HepG2 (cell line): ENCODE data around the gene SGMS1. TPM values are rescaled to one million over a fixed set of nuclear protein-coding genes. Genes with fewer than 3 reads are reported as not detected.

Source experiments
- ESRRA ChIP-seq: sonication (generic); formaldehyde crosslinking; IDR thresholded peaks from 2 replicates; pipeline ENCODE4 v1.5.1; 2020; ENCODE audit warnings: mild to moderate bottlenecking, low read depth, missing genetic modification reagents
- HMGA1 ChIP-seq: sonication (generic); formaldehyde crosslinking; conservative IDR thresholded peaks from 2 replicates; pipeline ENCODE4 v1.4.0; 2020; ENCODE audit warnings: missing genetic modification reagents
- IRX3 ChIP-seq: sonication (generic); formaldehyde crosslinking; IDR thresholded peaks from 2 replicates; pipeline ENCODE4 v1.8.1; 2023; ENCODE audit warnings: mild to moderate bottlenecking, low read depth, missing genetic modification reagents, borderline replicate concordance
- MBD4 ChIP-seq: IDR thresholded peaks from 2 replicates; pipeline ENCODE4 v1.6.1; 2012; ENCODE audit warnings: low read length, inconsistent platforms, borderline replicate concordance
- MTF2 ChIP-seq: sonication (generic); formaldehyde crosslinking; IDR thresholded peaks from 2 replicates; pipeline ENCODE4 v1.5.0; 2020; ENCODE audit warnings: missing genetic modification reagents, borderline replicate concordance
- PCBP1 ChIP-seq: fragments of 200-400 bp; formaldehyde crosslinking; IDR thresholded peaks from 2 replicates; pipeline ENCODE4 v1.6.1; 2017; ENCODE audit warnings: mild to moderate bottlenecking, low read depth, low read length, borderline replicate concordance
- RELA ChIP-seq: sonication (generic); formaldehyde crosslinking; IDR thresholded peaks from 2 replicates; pipeline ENCODE4 v1.4.0; 2020; ENCODE audit warnings: missing genetic modification reagents
- SOX6 ChIP-seq, 2 experiments: fragments of 450-650 bp in 1 of 2; sonication (generic) in 1 of 2; formaldehyde crosslinking in 1 of 2; IDR thresholded peaks; 2 replicates each; pipeline versions ENCODE4 v1.4.0 to v1.6.1; 2017 to 2020; ENCODE audit warnings: antibody characterized with exemption in 1 of 2, mild to moderate bottlenecking in 1 of 2, missing genetic modification reagents in 1 of 2
- ZFP37 ChIP-seq: sonication (generic); formaldehyde crosslinking; IDR thresholded peaks from 2 replicates; pipeline ENCODE4 v1.4.0; 2020; ENCODE audit warnings: missing genetic modification reagents, borderline replicate concordance
- ZNF207 ChIP-seq: fragments of 450-650 bp; IDR thresholded peaks from 2 replicates; pipeline ENCODE4 v1.6.1; 2016; ENCODE audit warnings: antibody characterized with exemption, borderline replicate concordance
- ZNF34 ChIP-seq: sonication (generic); formaldehyde crosslinking; IDR thresholded peaks from 2 replicates; pipeline ENCODE4 v1.4.0; 2020; ENCODE audit warnings: mild to moderate bottlenecking, missing genetic modification reagents, borderline replicate concordance
- ZNF567 ChIP-seq: sonication (generic); formaldehyde crosslinking; IDR thresholded peaks from 2 replicates; pipeline ENCODE4 v1.8.1; 2023; ENCODE audit warnings: mild to moderate bottlenecking, missing genetic modification reagents, borderline replicate concordance
- ZSCAN9 ChIP-seq: IDR thresholded peaks from 2 replicates; pipeline ENCODE4 v1.6.1; 2016; ENCODE audit warnings: borderline replicate concordance
- polyA plus RNA-seq, 8 experiments: library from polyadenylated mRNA; depleted of rRNA in 3 of 8; stranded (reverse) in 7 of 8; unstranded in 1 of 8; fragments of >200 nt; fragmentation: Illumina TruSeq in 4 of 8; extraction: Trizol in 4 of 8; gene quantifications; 2 replicates each; pipeline versions ENCODE4 v1.2.1 to v1.2.3, GENCODE V29; 2011 to 2016; ENCODE audit warnings: low read depth in 4 of 8, missing spikeins in 1 of 8, mixed read lengths in 1 of 8; ENCODE audit not compliant: insufficient read depth in 1 of 8
- total RNA-seq, 5 experiments: library from RNA; depleted of rRNA; stranded (reverse); fragments of >200 nt; fragmentation: Illumina TruSeq; extraction: Trizol; gene quantifications; 2 replicates each; pipeline ENCODE4 v1.2.3, GENCODE V29; 2016; ENCODE audit warnings: low read depth in 1 of 5
- TF ChIP-seq, protein P1 (sequence below): sonication (generic); formaldehyde crosslinking; conservative IDR thresholded peaks from 2 replicates; pipeline ENCODE4 v1.4.0; 2020; ENCODE audit warnings: missing genetic modification reagents
- TF ChIP-seq, protein P2 (sequence below): sonication (generic); formaldehyde crosslinking; IDR thresholded peaks from 2 replicates; pipeline ENCODE4 v1.9.0; 2021; ENCODE audit warnings: missing genetic modification reagents, borderline replicate concordance
- TF ChIP-seq, protein P3 (sequence below): conservative IDR thresholded peaks from 2 replicates; pipeline ENCODE4 v1.6.1; 2018; ENCODE audit warnings: missing genetic modification reagents
- TF ChIP-seq, protein P4 (sequence below): sonication (generic); formaldehyde crosslinking; IDR thresholded peaks from 2 replicates; pipeline ENCODE4 v1.4.0; 2020; ENCODE audit warnings: mild to moderate bottlenecking, missing genetic modification reagents
- TF ChIP-seq, protein P5 (sequence below): sonication (generic); formaldehyde crosslinking; IDR thresholded peaks from 2 replicates; pipeline ENCODE4 v1.8.1; 2022; ENCODE audit warnings: low read depth, mild to moderate bottlenecking, missing genetic modification reagents
- TF ChIP-seq, protein P6 (sequence below), 2 experiments: fragments of 450-650 bp in 1 of 2; sonication (generic) in 1 of 2; formaldehyde crosslinking; IDR thresholded peaks; 2 replicates each; pipeline versions ENCODE4 v1.5.0 to v1.8.0; 2020 to 2022; ENCODE audit warnings: mild to moderate bottlenecking in 1 of 2, missing genetic modification reagents in 1 of 2

SGMS1 gene
- total and polyA plus RNA-seq, 2 of the 13 experiments (the other 11 are each of a cell fraction or from before 2014, with no cell fraction given), result 6.5 to 15.1 TPM

DNA sequence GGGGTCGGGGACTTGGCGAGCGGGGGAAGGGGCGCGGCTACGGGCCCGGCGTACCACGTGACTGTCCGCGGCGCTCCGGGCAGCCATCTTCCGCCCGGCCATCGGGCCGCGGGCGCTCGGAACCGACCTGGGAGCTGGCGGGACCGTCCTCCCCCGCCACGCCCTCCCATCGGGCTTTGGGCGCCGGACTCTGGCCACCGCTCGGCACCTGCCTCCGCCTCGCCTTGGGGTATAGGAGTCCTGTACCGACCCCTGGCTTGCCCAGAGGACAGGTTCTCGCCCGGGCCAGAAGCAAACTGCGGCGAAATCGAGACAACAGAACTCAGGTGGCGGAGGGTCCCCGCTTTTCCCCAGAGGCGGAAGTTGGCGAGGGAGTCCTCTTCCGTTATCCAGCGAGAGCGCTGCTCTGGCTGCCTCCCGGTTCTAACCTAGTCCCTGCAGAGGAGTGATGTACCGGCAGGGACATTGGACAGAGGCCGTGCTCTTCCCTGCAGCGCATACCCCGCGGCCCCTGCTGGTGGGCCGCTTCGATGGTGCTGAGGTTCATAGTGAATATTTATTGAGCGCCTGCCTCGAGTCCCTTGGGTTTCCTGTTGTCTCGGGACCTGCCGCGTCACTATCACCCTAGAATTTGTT lies 1.2 kb upstream of the SGMS1 start (continued):
- TF ChIP-seq, protein P1, sequence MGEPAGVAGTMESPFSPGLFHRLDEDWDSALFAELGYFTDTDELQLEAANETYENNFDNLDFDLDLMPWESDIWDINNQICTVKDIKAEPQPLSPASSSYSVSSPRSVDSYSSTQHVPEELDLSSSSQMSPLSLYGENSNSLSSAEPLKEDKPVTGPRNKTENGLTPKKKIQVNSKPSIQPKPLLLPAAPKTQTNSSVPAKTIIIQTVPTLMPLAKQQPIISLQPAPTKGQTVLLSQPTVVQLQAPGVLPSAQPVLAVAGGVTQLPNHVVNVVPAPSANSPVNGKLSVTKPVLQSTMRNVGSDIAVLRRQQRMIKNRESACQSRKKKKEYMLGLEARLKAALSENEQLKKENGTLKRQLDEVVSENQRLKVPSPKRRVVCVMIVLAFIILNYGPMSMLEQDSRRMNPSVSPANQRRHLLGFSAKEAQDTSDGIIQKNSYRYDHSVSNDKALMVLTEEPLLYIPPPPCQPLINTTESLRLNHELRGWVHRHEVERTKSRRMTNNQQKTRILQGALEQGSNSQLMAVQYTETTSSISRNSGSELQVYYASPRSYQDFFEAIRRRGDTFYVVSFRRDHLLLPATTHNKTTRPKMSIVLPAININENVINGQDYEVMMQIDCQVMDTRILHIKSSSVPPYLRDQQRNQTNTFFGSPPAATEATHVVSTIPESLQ (CRISPR knock-in tag), result no peak
- TF ChIP-seq PCBP1 (0 out of 2 replicates have a peak, but pooled peaks have one; percentile 24), SOX6 (IDR thresholded peaks at IDR 0.05) (no peak), SOX6 (CRISPR knock-in tag; IDR thresholded peaks at IDR 0.05) (no peak; the same call in 1 of the 2 replicates), MBD4 (no peak), ZNF34 (no peak), ZNF207 (no peak), ESRRA (CRISPR knock-in tag) (no peak), ZSCAN9 (CRISPR knock-in tag) (peak; percentile 45; the same call in 1 of the 2 replicates), RELA (no peak), ZFP37 (peak; percentile 82; the same call in 1 of the 2 replicates), HMGA1 (no peak), IRX3 (CRISPR knock-in tag) (peak; percentile 16; the same call in 1 of the 2 replicates), MTF2 (CRISPR knock-in tag) (no peak; the same call in 1 of the 2 replicates), ZNF567 (CRISPR knock-in tag) (no peak)
- TF ChIP-seq, protein P2, sequence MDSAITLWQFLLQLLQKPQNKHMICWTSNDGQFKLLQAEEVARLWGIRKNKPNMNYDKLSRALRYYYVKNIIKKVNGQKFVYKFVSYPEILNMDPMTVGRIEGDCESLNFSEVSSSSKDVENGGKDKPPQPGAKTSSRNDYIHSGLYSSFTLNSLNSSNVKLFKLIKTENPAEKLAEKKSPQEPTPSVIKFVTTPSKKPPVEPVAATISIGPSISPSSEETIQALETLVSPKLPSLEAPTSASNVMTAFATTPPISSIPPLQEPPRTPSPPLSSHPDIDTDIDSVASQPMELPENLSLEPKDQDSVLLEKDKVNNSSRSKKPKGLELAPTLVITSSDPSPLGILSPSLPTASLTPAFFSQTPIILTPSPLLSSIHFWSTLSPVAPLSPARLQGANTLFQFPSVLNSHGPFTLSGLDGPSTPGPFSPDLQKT (CRISPR knock-in tag), result no peak
- TF ChIP-seq, protein P3, sequence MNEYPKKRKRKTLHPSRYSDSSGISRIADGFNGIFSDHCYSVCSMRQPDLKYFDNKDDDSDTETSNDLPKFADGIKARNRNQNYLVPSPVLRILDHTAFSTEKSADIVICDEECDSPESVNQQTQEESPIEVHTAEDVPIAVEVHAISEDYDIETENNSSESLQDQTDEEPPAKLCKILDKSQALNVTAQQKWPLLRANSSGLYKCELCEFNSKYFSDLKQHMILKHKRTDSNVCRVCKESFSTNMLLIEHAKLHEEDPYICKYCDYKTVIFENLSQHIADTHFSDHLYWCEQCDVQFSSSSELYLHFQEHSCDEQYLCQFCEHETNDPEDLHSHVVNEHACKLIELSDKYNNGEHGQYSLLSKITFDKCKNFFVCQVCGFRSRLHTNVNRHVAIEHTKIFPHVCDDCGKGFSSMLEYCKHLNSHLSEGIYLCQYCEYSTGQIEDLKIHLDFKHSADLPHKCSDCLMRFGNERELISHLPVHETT (CRISPR knock-in tag), result peak; percentile 75; the same call in 1 of the 2 replicates
- TF ChIP-seq, protein P4, sequence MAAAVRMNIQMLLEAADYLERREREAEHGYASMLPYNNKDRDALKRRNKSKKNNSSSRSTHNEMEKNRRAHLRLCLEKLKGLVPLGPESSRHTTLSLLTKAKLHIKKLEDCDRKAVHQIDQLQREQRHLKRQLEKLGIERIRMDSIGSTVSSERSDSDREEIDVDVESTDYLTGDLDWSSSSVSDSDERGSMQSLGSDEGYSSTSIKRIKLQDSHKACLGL (CRISPR knock-in tag), result 0 out of 2 replicates have a peak, but pooled peaks have one; percentile 20
- TF ChIP-seq, protein P5, sequence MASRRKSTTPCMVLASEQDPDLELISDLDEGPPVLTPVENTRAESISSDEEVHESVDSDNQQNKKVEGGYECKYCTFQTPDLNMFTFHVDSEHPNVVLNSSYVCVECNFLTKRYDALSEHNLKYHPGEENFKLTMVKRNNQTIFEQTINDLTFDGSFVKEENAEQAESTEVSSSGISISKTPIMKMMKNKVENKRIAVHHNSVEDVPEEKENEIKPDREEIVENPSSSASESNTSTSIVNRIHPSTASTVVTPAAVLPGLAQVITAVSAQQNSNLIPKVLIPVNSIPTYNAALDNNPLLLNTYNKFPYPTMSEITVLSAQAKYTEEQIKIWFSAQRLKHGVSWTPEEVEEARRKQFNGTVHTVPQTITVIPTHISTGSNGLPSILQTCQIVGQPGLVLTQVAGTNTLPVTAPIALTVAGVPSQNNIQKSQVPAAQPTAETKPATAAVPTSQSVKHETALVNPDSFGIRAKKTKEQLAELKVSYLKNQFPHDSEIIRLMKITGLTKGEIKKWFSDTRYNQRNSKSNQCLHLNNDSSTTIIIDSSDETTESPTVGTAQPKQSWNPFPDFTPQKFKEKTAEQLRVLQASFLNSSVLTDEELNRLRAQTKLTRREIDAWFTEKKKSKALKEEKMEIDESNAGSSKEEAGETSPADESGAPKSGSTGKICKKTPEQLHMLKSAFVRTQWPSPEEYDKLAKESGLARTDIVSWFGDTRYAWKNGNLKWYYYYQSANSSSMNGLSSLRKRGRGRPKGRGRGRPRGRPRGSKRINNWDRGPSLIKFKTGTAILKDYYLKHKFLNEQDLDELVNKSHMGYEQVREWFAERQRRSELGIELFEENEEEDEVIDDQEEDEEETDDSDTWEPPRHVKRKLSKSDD, result peak; percentile 91
- TF ChIP-seq, protein P6, sequence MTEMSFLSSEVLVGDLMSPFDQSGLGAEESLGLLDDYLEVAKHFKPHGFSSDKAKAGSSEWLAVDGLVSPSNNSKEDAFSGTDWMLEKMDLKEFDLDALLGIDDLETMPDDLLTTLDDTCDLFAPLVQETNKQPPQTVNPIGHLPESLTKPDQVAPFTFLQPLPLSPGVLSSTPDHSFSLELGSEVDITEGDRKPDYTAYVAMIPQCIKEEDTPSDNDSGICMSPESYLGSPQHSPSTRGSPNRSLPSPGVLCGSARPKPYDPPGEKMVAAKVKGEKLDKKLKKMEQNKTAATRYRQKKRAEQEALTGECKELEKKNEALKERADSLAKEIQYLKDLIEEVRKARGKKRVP (CRISPR knock-in tag; IDR thresholded peaks at IDR 0.05), result no peak
